ENCODE results near the gene NAXD. TPM values are rescaled to one million over a fixed set of nuclear protein-coding genes. Genes with fewer than 3 reads are reported as not detected.

The NAXD gene
- total RNA-seq, 1 experiment from 2014 or later: 32.1 TPM

DNA sequence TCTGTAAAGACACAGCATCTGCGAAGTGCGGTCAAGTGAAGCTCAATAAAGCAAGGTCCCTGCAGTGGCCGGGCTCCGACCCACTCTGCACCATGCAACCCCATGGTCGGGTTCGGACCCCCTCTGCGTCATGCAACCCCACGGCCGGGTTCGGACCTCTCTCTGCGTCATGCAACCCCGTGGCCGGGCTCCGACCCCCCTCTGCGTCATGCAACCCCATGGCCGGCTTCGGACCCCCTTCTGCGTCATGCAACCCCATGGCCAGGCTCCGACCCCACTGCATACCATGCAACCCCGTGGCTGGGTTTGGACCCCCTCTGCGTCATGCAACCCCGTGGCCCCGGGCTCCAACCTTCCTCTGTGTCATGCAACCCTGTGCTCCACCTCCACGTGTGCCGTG is 46.7 kb downstream of the NAXD start (continued):
- TF ChIP-seq, protein P1, sequence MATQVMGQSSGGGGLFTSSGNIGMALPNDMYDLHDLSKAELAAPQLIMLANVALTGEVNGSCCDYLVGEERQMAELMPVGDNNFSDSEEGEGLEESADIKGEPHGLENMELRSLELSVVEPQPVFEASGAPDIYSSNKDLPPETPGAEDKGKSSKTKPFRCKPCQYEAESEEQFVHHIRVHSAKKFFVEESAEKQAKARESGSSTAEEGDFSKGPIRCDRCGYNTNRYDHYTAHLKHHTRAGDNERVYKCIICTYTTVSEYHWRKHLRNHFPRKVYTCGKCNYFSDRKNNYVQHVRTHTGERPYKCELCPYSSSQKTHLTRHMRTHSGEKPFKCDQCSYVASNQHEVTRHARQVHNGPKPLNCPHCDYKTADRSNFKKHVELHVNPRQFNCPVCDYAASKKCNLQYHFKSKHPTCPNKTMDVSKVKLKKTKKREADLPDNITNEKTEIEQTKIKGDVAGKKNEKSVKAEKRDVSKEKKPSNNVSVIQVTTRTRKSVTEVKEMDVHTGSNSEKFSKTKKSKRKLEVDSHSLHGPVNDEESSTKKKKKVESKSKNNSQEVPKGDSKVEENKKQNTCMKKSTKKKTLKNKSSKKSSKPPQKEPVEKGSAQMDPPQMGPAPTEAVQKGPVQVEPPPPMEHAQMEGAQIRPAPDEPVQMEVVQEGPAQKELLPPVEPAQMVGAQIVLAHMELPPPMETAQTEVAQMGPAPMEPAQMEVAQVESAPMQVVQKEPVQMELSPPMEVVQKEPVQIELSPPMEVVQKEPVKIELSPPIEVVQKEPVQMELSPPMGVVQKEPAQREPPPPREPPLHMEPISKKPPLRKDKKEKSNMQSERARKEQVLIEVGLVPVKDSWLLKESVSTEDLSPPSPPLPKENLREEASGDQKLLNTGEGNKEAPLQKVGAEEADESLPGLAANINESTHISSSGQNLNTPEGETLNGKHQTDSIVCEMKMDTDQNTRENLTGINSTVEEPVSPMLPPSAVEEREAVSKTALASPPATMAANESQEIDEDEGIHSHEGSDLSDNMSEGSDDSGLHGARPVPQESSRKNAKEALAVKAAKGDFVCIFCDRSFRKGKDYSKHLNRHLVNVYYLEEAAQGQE (IDR thresholded peaks at IDR 0.05; ENCODE audit: low read depth): no peak
- TF ChIP-seq SRF (IDR thresholded peaks at IDR 0.05; ENCODE audit: low read depth) (no peak), EZH2 (IDR thresholded peaks at IDR 0.05) (no peak)
- TF ChIP-seq, protein P2, sequence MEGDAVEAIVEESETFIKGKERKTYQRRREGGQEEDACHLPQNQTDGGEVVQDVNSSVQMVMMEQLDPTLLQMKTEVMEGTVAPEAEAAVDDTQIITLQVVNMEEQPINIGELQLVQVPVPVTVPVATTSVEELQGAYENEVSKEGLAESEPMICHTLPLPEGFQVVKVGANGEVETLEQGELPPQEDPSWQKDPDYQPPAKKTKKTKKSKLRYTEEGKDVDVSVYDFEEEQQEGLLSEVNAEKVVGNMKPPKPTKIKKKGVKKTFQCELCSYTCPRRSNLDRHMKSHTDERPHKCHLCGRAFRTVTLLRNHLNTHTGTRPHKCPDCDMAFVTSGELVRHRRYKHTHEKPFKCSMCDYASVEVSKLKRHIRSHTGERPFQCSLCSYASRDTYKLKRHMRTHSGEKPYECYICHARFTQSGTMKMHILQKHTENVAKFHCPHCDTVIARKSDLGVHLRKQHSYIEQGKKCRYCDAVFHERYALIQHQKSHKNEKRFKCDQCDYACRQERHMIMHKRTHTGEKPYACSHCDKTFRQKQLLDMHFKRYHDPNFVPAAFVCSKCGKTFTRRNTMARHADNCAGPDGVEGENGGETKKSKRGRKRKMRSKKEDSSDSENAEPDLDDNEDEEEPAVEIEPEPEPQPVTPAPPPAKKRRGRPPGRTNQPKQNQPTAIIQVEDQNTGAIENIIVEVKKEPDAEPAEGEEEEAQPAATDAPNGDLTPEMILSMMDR (IDR thresholded peaks at IDR 0.05 in 2 of 3, conservative IDR thresholded peaks at IDR 0.05 in 1 of 3; ENCODE audit: borderline replicate concordance in 1 of 3, insufficient read depth in 1 of 3, low read depth in 2 of 3, low read length in 2 of 3): no peak

DNA sequence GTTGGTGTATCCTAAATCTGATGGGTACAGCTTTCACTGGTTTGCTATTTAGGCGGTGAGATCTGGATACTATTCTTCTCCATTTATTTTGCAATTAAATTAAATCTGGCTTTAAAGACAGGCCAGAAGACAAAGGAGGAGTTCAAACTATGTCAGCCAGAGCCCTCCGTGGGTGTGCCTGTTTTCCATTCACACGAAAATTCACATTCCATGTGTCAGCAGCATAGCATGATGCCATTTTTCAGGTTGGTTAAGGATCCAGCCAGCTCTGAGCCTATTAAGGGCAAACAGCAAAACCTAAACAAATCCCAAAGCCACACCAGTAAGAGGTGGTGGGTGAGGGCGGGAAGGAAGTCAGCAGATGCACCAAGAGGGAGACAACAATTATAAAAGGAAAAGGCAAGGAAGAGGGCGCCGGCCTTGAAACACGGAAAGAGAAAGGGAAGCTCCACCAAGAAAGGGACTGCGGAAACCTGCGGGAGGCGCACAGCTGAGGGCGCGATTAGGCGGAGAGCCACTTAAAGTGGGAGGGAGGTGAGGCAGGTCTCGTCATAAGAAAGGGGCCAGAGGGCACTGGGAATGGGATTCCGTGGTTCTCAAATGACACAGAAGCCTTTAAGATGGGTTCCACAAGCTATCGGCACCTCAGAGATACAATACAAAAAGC is 47.6 kb downstream of the NAXD start:
- Histone ChIP-seq H3K9me3 (ENCODE audit: control insufficient read depth in 1 of 2, insufficient read depth in 1 of 2, low read depth in 1 of 2, low read length in 2 of 2) (peaks cover 5 to 10% of the 10 kb centered on the region in 2 experiments; a peak in 3 of 4 replicates), H4K20me1 (ENCODE audit: insufficient read depth) (no peaks in the 10 kb centered on the region), H3K36me3 (ENCODE audit: control insufficient read depth in 1 of 2, insufficient read depth in 2 of 2, low read length in 2 of 2) (peaks cover 19 to 72% of the 10 kb centered on the region in 2 experiments), H3K79me2 (ENCODE audit: insufficient read depth, low read length) (no peaks in the 10 kb centered on the region; the same call in 1 of the 2 replicates), H3K4me1 (ENCODE audit: control insufficient read depth in 1 of 2, insufficient read depth in 2 of 2, low read length in 2 of 2) (no peaks in the 10 kb centered on the region), H3K4me3 (replicated peaks in 1 of 2; ENCODE audit: low read depth in 1 of 2, low read length in 2 of 2) (no peak overlapping the region), H3K9me2 (ENCODE audit: insufficient read depth) (no peaks in the 10 kb centered on the region), H3K4me2 (ENCODE audit: low read length) (no peak overlapping the region), H3K9ac (ENCODE audit: low read length) (no peak overlapping the region), H3K27ac (ENCODE audit: low read depth, low read length) (no peak overlapping the region), H2AFZ (ENCODE audit: low read depth, low read length, poor library complexity, severe bottlenecking) (no peak overlapping the region), H3K27me3 (ENCODE audit: insufficient read depth, low read length) (no peaks in the 10 kb centered on the region)
- ATAC-seq (no peak), DNase-seq (ENCODE audit: low read depth, low spot score) (no peak)
- no peak for TF ChIP-seq ZNF274 (IDR thresholded peaks at IDR 0.05; ENCODE audit: low read depth, low read length)
- CTCF ChIA-PET: no interaction called here
- POLR2A ChIA-PET: no interaction called here
- RAD21 ChIA-PET (ENCODE audit: low non-redundant PET in 1 of 2, low total read pairs in 2 of 2, uncharacterized antibody in 2 of 2, unreplicated experiment in 2 of 2): no interaction called here
- intact Hi-C loops (cut with micrococcal nuclease): no loop called here
- no TSS peak for BruUV-seq (replicated peaks)

Data from HCT116 (cell line).